Duodenal mucosa (tissue), 2 donors: ENCODE measurements around the gene SEPTIN8.
A peak's percentile ranks its signal among the peaks of the same experiment; 100 is the strongest.

Experiments
- H3K27ac ChIP-seq: one replicate; pipeline ENCODE4 v1.7.0; 2013; ENCODE audit warnings: low read depth, low read length
- H3K27me3 ChIP-seq, 2 donors: one replicate each; pipeline ENCODE4 v1.7.0; 2013; ENCODE audit warnings: low read length in 2 of 2, control low read depth in 1 of 2; ENCODE audit not compliant: insufficient read depth in 2 of 2, control insufficient read depth in 1 of 2
- H3K36me3 ChIP-seq, 2 donors: one replicate each; pipeline ENCODE4 v1.7.0; 2013; ENCODE audit warnings: low read length in 2 of 2, control low read depth in 1 of 2; ENCODE audit not compliant: insufficient read depth in 2 of 2, control insufficient read depth in 1 of 2
- H3K4me1 ChIP-seq, 2 donors: one replicate each; pipeline ENCODE4 v1.7.0; 2013; ENCODE audit warnings: low read length in 2 of 2, control low read depth in 1 of 2; ENCODE audit not compliant: insufficient read depth in 2 of 2, control insufficient read depth in 1 of 2
- H3K4me3 ChIP-seq, 2 donors: one replicate each; pipeline ENCODE4 v1.7.0; 2013; ENCODE audit warnings: low read length in 2 of 2, low read depth in 1 of 2
- H3K9ac ChIP-seq, 2 donors: one replicate each; pipeline ENCODE4 v1.7.0; 2013; ENCODE audit warnings: low read length in 2 of 2, low read depth in 1 of 2
- H3K9me3 ChIP-seq, 2 donors: one replicate each; pipeline ENCODE4 v1.7.0; 2013; ENCODE audit warnings: low read length in 2 of 2, control low read depth in 1 of 2; ENCODE audit not compliant: control insufficient read depth in 1 of 2

The SEPTIN8 gene

DNA sequence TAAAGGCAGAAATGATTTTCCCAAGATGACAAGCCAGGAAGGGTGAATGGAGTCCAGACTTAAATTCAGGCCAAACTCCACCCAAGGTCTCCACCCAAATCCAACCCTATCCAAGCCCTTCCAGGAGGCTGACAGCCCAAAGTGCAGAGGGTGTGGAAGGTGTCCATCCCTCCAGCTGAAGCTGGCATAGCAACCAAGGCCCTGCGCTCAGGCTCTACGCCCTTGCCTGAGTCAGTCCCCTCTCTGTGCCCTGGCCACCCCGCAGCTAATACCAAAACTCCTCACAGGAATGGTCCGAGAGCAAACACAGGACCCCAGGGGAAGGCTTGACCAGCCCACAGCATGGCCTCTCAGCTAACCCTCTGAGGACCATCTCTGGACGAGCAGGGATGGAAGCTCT lies 2.1 kb downstream of the SEPTIN8 start:
- peaks cover 0 to 3% of the 10 kb centered on the region in 2 donors for H3K36me3 ChIP-seq
- peaks cover 30 to 33% of the 10 kb centered on the region in 2 donors for H3K4me1 ChIP-seq
- H3K9me3 ChIP-seq: no peaks in the 10 kb centered on the region
- H3K27me3 ChIP-seq: peaks cover 0 to 2% of the 10 kb centered on the region in 2 donors
- H3K4me3 ChIP-seq: peak overlapping the region; percentile 18 to 78
- H3K9ac ChIP-seq: no peak overlapping the region
- H3K27ac ChIP-seq: no peak overlapping the region

DNA sequence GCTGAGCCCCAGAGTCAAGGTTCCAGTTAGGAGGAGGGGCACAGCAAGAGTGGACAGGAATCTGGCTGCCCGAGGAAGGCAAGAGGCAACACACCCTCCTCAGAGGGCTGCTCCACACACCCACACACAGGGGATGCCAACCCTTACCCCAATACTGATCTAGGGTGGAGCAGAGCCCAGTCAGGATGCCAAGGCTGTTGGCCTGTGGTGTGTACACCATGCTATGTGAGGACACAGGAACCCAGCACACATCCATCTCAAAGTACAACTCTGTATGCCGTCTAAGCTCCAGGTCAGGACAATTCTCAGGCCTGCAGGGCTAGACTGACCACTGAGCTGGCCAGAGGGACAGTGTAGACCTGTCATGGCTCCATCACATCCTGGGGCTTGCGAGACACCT lies 2.6 kb downstream of the SEPTIN8 start:
- H3K27me3 ChIP-seq: no peaks in the 10 kb centered on the region
- H3K9ac ChIP-seq: no peak overlapping the region
- no peak overlapping the region for H3K27ac ChIP-seq
- H3K4me1 ChIP-seq: peaks cover 30 to 33% of the 10 kb centered on the region in 2 donors
- H3K4me3 ChIP-seq: peak overlapping the region; percentile 18 to 78
- no peaks in the 10 kb centered on the region for H3K9me3 ChIP-seq
- H3K36me3 ChIP-seq: peaks cover 0 to 3% of the 10 kb centered on the region in 2 donors

DNA sequence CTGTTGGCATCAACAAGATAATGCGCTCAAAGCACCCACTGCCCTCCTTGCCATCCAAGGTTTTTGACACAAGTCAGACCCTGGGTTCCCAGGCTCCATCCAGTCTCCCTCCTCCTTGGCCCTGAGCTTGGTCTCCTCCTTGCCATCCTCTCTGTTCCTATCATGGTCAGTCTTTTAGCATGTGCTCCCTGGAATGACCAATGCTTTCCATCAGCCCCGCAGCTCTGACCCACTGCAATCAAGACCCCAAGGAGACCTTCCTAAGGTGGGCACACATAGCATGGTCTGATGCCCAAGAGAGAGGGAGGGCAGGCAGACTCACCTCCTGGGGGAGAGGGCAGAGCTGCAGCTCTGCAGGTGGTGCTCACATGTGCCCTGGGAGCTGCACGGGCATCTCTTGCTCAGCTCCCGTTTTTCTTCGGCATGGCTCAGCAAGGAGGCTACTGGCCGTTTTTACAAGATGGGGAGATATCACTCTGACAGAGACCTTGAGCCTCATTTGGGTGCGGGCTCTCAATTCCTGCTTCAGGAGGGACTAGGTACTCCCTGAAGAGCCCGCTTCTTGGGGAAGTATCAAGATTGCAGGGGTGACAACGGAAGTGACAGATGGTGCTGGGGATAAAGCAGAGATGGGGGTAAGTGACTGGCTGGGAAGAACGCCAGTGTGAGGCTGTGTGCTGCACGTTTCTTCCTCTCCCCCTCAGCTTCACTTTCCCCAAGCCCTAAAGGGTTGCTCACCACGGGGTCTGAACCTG lies 3.3 kb downstream of the SEPTIN8 start:
- H3K27ac ChIP-seq: no peak overlapping the region
- peaks cover 30 to 33% of the 10 kb centered on the region in 2 donors for H3K4me1 ChIP-seq

DNA sequence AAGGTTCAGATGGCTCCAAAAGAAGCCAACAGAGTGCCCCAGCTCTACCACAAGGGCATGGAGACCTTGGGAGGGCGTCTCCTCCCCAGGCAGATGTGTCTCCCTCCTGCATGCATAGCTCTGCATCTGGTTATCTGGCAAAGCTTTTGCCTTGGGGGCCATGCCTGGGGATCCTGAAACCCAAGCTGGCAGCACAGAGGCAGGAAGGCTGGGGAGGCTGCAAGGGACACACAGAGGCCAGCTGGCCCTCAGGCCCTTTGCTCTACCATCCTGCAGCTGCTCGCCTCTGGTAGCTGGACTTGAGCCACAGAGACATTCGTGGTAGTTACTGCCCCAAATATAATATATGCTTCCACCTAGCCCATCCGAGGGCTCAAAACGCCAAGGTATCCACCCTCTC lies 3.9 kb downstream of the SEPTIN8 start:
- H3K27ac ChIP-seq: no peak overlapping the region

More for the DNA sequence above, 3.3 kb downstream of the SEPTIN8 start:
- Histone ChIP-seq H3K9me3 (no peaks in the 10 kb centered on the region), H3K36me3 (peaks cover 0 to 3% of the 10 kb centered on the region in 2 donors), H3K27me3 (no peaks in the 10 kb centered on the region), H3K4me3 (no peak overlapping the region), H3K9ac (no peak overlapping the region)

DNA sequence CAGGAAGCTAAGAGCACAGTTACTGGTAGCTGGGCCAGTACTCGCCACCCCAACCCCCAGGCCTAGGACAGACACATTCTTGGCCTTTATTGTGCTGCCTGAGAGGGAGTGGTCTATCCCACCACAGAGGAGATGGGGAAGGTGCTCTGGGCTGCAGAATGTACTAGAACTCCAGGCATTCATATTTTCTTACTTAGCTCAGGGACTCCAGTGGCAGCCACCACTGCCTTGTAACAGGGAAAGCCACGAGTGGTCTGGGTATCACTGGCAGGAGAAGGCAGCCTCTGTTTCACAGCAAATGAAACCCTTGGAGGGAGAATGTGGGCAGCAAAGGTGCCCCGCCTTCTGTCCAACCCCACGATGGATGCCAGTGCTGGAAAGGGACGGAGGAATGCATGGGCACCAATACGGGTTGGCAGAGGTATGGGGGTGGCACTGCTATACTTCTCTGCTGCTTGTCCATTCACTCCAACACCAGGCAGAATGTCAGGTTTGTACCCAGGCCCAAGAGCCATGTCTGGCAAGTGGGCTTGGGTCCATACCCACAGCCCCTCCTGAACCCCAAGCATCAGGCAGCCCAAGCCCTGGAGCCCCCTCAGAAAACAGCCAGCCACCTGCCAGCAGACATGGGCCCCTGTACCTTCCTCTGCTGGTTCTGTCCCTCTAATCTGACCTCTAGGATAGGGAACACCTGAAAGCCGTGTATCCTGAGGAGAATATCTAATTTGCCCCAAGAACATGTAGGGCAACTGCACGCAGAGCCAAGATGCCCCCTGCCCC lies 4.6 kb downstream of the SEPTIN8 start:
- H3K27ac ChIP-seq: no peak overlapping the region
- H3K9me3 ChIP-seq: no peaks in the 10 kb centered on the region
- peaks cover 0 to 3% of the 10 kb centered on the region in 2 donors for H3K36me3 ChIP-seq
- H3K4me3 ChIP-seq: no peak overlapping the region
- peaks cover 23 to 27% of the 10 kb centered on the region in 2 donors for H3K4me1 ChIP-seq
- no peak overlapping the region for H3K9ac ChIP-seq
- no peaks in the 10 kb centered on the region for H3K27me3 ChIP-seq

More for the DNA sequence above, 3.9 kb downstream of the SEPTIN8 start:
- Histone ChIP-seq H3K36me3 (peaks cover 0 to 3% of the 10 kb centered on the region in 2 donors), H3K9me3 (no peaks in the 10 kb centered on the region), H3K9ac (no peak overlapping the region), H3K4me1 (peaks cover 30% of the 10 kb centered on the region in 2 donors), H3K27me3 (no peaks in the 10 kb centered on the region), H3K4me3 (no peak overlapping the region)

DNA sequence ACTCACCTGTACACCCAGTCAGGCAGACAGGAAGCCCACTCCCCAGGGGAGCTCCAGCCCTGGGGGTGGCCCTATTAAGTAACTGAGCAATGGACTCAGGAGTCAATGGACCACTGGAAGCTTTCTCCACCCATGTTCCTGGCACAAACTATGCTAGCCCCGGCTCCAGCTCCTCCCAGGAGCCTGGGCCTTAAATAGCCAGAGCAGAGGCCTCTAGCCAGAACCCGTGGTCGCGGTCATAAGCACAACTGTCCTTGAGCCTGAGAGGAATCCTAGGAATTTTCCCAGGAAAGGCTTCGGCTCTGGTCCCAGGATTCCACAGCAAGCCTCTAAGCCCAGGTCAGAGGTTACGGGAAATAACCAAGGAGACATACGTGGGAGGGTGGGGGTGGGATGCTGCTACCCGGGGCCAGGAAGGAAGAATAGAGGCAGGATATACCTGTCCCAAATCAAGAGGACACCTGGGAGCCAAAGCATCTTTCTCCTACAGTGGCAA lies 5.5 kb downstream of the SEPTIN8 start:
- no peak overlapping the region for H3K27ac ChIP-seq
- H3K9ac ChIP-seq: no peak overlapping the region
- peaks cover 26 to 27% of the 10 kb centered on the region in 2 donors for H3K4me1 ChIP-seq
- no peak overlapping the region for H3K4me3 ChIP-seq
- no peaks in the 10 kb centered on the region for H3K9me3 ChIP-seq
- H3K27me3 ChIP-seq: no peaks in the 10 kb centered on the region
- H3K36me3 ChIP-seq: peaks cover 0 to 3% of the 10 kb centered on the region in 2 donors

DNA sequence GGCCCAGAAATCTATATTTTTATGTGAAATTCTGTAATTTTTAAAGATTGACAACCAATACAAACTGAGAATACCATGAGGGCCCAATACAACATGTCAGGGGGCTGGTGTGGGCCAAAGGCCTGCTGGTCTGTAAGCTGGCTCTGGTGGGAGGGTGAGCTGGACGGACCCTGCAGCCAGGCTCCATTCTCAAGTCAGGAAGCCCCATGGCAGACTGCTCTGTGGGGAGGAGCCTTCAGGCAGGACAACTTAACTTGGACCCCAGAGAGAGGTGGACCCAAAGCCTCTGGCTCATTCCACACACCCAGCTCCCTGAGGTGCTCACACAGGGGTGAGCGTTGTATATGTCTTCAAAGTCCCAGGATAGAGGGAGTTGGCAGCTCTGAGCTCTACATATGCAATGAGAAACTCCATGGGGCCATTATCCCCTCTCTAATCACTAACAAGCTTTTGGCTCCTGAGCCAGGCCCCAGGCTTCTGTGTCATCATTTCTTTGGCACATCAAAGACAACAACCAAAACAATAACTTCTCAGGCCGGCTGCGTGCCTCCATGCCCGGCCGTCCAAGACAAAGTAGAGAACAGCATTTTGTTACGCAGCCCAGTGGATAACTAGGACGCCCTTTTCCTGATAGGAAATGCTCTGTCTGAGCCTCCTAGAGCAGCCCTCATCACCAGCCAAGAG lies 6.4 kb downstream of the SEPTIN8 start:
- no peak overlapping the region for H3K9ac ChIP-seq
- no peak overlapping the region for H3K4me3 ChIP-seq
- no peaks in the 10 kb centered on the region for H3K27me3 ChIP-seq
- peaks cover 0 to 3% of the 10 kb centered on the region in 2 donors for H3K36me3 ChIP-seq
- H3K9me3 ChIP-seq: no peaks in the 10 kb centered on the region
- no peak overlapping the region for H3K27ac ChIP-seq
- H3K4me1 ChIP-seq: peaks cover 19 to 20% of the 10 kb centered on the region in 2 donors

DNA sequence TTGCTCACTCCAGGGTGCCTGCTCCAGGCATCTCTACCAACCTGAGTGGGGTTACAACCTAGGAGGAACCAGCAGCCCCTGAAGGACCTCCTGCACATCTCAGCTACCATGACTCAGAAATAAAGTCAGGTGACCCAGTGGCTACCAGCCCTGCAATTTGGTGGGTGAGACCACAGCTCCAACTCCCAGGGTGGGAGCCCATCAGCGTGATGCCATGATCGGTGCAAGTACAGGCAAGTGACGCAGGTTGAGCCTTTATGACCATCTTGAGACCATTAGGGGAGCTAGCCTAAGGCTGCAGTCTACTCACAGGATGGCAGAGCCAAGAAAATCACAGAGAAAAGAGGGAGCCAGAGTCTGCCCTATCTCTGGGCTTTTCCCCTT lies 8.6 kb downstream of the SEPTIN8 start:
- peaks cover 14 to 16% of the 10 kb centered on the region in 2 donors for H3K36me3 ChIP-seq
- peaks cover 3 to 6% of the 10 kb centered on the region in 2 donors for H3K4me1 ChIP-seq

DNA sequence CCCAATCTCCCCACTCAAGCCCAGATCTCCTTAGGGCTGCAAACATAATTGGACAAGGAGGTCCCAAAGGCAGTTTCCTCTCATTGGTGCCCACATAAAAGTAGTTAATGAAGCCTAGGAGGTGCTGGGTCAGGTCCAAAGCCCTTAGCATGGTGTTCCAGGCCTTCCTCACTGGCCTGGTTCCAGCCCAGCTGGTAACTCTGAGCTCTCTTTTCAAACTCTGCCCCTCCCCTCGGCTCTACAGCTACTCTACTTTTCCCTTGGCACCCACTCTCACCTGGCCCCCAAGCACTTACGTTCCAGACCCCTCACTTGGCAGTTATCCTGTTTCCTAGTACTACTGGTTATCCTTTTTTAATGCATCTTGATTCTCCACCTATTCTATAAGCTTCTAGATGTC lies 9.9 kb downstream of the SEPTIN8 start:
- no peak overlapping the region for H3K9ac ChIP-seq
- H3K4me1 ChIP-seq: peaks cover 3 to 6% of the 10 kb centered on the region in 2 donors
- peaks cover 26 to 29% of the 10 kb centered on the region in 2 donors for H3K36me3 ChIP-seq

More for the DNA sequence above, 8.6 kb downstream of the SEPTIN8 start:
- Histone ChIP-seq H3K9me3 (no peaks in the 10 kb centered on the region), H3K27me3 (no peaks in the 10 kb centered on the region), H3K4me3 (no peak overlapping the region), H3K27ac (no peak overlapping the region), H3K9ac (no peak overlapping the region)

DNA sequence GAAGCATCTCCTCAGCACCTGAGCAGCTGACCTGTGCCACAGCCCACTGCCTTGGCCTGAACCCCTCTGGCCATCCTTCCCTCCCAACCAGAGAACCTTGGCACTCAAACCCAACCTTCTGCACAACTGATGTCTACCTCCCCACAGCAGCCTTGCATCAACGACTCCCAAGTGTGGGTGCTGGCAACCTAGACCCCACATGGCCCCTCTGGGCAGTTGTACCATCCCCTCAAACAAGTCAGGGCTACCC lies 10.3 kb downstream of the SEPTIN8 start:
- H3K4me1 ChIP-seq: peaks cover 3 to 6% of the 10 kb centered on the region in 2 donors
- H3K27ac ChIP-seq: no peak overlapping the region

More for the DNA sequence above, 9.9 kb downstream of the SEPTIN8 start:
- no peak overlapping the region for H3K4me3 ChIP-seq
- H3K27ac ChIP-seq: no peak overlapping the region
- H3K27me3 ChIP-seq: no peaks in the 10 kb centered on the region
- H3K9me3 ChIP-seq: no peaks in the 10 kb centered on the region

More for the DNA sequence above, 10.3 kb downstream of the SEPTIN8 start:
- no peak overlapping the region for H3K9ac ChIP-seq
- no peaks in the 10 kb centered on the region for H3K27me3 ChIP-seq
- H3K9me3 ChIP-seq: no peaks in the 10 kb centered on the region
- peaks cover 25 to 32% of the 10 kb centered on the region in 2 donors for H3K36me3 ChIP-seq
- H3K4me3 ChIP-seq: no peak overlapping the region
